ENCODE data around the gene CCDC106. TPM values are rescaled to one million over a fixed set of nuclear protein-coding genes. Genes with fewer than 3 reads are reported as not detected.

The CCDC106 gene
- total RNA-seq, 2 donors from 2014 or later: 17.4 to 19.4 TPM

DNA sequence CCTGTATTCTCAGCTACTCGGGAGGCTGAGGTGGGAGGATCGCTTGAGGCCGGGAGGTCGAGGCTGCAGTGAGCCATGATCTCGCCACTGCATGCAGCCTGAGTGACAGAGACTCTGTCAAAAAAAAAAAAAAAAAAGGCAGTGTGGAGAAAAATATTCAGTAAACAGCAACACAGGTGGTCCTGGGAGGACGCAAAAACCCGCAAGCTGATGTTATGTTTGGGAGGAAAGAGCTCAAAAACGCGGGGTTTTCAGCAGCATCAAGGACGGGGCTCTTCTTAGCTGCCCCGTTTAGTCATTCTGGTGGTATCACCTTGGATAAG, 23.0 kb upstream of the CCDC106 start:
- ATAC-seq (no peak), DNase-seq (no peak)
- intact Hi-C loops (cut with DNase I): no loop called here

- DNase-seq: no peak
- ATAC-seq: no peak
- intact Hi-C loops (cut with DNase I): no loop called here
These were observed 21.7 kb upstream of the CCDC106 start for GRCh38 chr19:55626350-55626749.

GRCh38 chr19:55632463-55632834, 15.6 kb upstream of the CCDC106 start:
- peak; percentile 83 for DNase-seq
- intact Hi-C loops (cut with DNase I): loop anchor here in 1 of 2 donors (10.0 kb wide), 1 partner anchor 118 kb away; no protein-coding TSS in a partner anchor
- ATAC-seq: peak; percentile 62 to 66

GRCh38 chr19:55633861-55634260, 14.2 kb upstream of the CCDC106 start:
- no peak for ATAC-seq
- DNase-seq: no peak
- intact Hi-C loops (cut with DNase I): loop anchor here in 1 of 2 donors (10.0 kb wide), 1 partner anchor 119 kb away; no protein-coding TSS in a partner anchor

DNA sequence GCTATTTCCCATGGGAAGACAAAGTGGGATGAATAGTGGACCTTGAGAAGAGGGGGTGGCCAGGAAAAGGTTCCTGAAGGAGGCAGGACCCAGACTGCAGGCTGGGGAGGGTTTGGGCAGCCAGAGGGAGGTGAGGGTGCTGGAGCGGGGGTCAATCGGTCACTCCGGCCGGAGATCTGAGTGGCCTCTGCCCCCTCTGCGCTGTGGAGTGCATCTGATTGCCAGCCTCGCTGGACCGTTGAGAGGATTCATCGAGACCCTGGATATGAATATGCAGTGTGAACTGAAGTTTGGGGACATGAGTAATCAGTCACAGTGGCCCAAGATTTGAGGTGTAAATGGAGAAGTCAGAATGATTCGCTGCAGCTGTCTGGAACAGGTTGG, 12.7 kb upstream of the CCDC106 start:
- DNase-seq (no peak), ATAC-seq (peak in 1 of 2 donors; percentile 3)
- intact Hi-C loops (cut with DNase I): loop anchor here in 1 of 2 donors (10.0 kb wide), 1 partner anchor 121 kb away; no protein-coding TSS in a partner anchor

- ATAC-seq (no peak), DNase-seq (no peak)
- intact Hi-C loops (cut with DNase I): loop anchor here in 1 of 2 donors (10.0 kb wide), 1 partner anchor 121 kb away; no protein-coding TSS in a partner anchor
These were observed 12.1 kb upstream of the CCDC106 start for GRCh38 chr19:55635856-55636440.

GRCh38 chr19:55636723-55637122, 11.3 kb upstream of the CCDC106 start:
- ATAC-seq (no peak), DNase-seq (no peak)
- intact Hi-C loops (cut with DNase I): loop anchor here in 1 of 2 donors (10.0 kb wide), 1 partner anchor 122 kb away; no protein-coding TSS in a partner anchor

GRCh38 chr19:55637534-55637933, 10.5 kb upstream of the CCDC106 start:
- ATAC-seq (no peak), DNase-seq (no peak)
- intact Hi-C loops (cut with DNase I): loop anchor here in 1 of 2 donors (10.0 kb wide), 1 partner anchor 123 kb away; no protein-coding TSS in a partner anchor

- DNase-seq (no peak), ATAC-seq (no peak)
- intact Hi-C loops (cut with DNase I): loop anchor here in 1 of 2 donors (10.0 kb wide), 1 partner anchor 124 kb away; no protein-coding TSS in a partner anchor
These were observed 9.1 kb upstream of the CCDC106 start for GRCh38 chr19:55638864-55639359.

DNA sequence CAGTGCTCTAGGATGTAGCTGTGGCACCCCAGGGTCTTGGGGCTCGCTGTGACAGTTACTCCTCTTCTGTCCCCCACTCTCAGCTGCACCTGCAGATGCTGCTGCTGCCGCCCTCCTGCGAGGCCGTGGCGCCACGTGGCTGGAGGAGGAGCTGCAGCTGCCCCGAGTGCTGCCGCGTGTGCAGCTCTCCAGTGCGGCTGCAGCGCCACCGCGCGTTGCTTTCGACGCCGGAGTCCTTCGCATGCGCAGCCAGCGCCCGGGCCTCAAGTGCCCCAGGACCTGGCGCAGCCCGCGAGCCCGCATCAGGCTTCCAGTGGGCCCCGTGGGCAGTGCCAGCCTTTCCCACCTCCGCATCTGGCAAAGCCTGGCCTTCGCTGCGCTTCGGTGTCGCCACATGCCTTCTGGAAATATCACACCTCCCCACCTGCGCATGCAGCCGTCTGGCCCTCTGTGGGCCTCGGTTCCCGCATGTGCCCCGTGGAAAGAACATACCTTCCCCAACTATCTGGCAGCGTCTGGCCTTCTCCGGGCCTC, 7.9 kb upstream of the CCDC106 start:
- DNase-seq (peak; percentile 78), ATAC-seq (peak; percentile 13 to 25)
- intact Hi-C loops (cut with DNase I): no loop called here

DNA sequence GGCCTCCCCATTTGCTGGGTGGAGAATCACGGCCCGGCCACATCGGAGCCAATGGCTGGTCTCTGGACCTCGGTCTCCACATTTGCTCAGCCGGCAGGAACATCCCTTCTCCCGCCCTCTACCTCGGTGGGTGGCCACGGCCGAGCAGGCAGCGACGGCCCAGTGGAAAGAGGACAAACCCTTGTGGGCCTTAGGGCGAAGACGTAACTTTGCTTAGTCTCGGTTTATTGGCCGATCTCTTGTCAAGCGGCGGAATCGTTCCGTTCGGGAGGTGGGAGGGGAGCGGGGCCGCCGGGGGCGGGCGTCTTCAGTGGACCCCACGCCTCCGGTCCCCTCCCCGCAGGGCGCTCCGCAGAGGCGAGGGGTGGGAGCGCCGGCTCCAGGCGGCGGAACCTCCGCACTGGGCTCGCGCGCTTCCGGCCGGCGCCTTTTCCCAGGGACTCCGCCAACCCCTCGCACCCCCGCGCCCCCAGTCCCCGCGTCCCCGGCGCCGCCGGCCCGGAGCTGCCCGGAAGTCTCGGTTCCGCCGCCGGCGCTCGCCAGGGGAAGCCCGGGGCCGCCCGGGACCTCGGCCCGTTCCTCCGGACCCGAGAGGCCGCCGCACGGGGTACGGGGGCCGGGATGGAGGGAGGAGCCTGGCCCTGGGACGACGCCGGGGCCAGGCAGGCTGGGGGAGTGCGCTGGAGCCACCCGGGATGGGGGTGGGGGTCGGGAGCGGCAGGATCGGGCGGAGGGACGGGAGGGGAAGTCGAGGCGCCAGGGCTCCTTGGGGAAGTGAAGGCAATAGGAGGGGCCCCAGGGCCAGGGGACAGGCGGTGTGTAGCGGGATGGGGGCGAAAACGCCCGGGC, 7.2 kb upstream of the CCDC106 start, which contains the start of gene ZNF580:
TSS of gene ZNF580 (plus strand) at position 426 of the 849 bp plus-strand sequence. CDS start 1,507 bp downstream, outside the sequence.
- DNase-seq: peak; percentile 80
- peak; percentile 71 to 74 for ATAC-seq
- intact Hi-C loops (cut with DNase I): no loop called here

DNA sequence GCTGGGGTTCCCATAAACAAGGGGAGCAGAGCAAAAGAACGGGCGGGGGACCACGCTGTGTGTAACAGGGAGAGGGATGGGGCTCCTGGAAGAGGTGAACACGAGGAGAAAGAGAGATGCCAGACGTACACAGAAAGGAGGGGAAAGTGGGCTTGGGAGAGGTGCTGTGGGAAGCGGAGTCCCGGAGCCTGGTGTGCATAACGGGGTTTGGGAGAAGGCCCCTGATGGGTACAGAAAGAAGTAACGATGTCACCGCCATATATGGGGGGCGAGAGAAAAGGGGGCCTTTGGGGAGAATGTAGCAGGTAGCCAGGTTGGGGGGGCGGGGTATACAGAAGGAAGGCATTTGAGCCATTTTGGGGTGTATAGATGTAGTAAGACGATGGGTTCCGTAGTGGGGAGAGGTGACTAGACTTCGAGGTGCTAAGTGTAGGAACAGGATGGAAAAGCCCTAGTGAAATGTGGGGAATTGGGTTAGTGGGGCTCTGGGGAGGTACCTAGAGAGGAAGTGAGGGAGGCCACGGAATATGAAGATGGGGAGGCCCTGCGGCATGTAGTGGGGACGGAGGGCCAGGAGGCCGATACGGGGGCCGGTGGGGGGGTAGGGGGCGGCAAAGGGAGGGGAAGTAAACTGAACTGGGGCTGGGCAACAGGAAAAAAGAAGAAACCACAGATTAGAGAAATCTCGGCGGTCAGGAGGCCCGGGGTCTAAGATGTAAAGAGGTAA, 6.4 kb upstream of the CCDC106 start:
- intact Hi-C loops (cut with DNase I): no loop called here
- DNase-seq (no peak), ATAC-seq (peak; percentile 0 to 1)

DNA sequence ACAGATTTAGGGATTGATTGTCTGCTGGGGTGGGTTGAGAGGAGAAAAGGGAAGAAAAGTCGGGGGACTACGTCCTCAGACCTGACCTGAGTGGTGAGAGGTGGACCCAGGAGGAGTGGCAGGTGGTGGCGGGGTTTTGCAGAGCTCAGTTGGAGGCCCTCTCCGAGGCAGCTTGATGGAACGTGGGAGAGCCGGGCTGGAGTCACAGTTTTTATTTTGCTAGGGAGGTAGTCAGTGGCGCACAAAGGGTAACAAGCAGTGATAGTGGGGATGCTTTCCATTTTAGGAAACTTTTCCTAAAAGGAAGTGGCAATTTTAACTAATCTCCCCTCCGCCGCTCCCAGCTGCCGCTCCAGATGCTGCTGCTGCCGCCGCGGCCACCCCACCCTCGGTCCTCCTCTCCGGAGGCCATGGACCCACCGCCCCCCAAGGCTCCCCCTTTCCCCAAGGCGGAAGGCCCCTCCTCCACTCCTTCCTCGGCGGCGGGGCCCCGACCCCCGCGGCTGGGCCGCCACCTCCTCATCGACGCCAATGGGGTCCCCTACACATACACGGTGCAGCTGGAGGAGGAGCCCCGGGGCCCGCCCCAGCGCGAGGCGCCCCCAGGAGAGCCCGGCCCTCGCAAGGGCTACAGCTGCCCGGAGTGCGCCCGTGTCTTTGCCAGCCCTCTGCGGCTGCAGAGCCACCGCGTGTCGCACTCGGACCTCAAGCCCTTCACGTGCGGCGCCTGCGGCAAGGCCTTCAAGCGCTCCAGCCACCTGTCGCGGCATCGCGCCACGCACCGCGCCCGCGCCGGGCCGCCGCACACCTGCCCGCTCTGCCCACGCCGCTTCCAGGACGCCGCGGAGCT, 5.6 kb upstream of the CCDC106 start:
- peak; percentile 8 to 13 for ATAC-seq
- peak; percentile 49 for DNase-seq
- intact Hi-C loops (cut with DNase I): no loop called here

GRCh38 chr19:55643003-55643886, 4.8 kb upstream of the CCDC106 start, which contains the start of gene ZNF581:
TSS of gene ZNF581 (plus strand) at chr19:55643649. CDS start at chr19:55644572, 923 bp downstream.
- DNase-seq: peak; percentile 81
- intact Hi-C loops (cut with DNase I): no loop called here
- peak; percentile 38 to 46 for ATAC-seq

DNA sequence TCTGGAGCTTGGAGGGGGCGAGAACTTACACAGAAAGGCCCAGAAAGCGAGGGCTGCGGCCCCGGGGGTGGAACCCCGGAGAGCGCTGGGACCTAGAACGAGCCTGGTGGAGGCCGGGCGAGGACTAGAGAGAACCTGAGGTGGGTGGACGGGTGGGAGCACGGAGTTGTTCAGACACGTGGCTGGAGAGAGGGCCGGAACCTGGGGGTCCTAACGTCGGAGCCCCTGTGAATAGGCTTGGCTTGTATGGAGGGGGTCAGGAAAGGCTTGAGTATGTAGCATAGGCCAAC, 4.2 kb upstream of the CCDC106 start:
- intact Hi-C loops (cut with DNase I): no loop called here
- no peak for ATAC-seq

DNA sequence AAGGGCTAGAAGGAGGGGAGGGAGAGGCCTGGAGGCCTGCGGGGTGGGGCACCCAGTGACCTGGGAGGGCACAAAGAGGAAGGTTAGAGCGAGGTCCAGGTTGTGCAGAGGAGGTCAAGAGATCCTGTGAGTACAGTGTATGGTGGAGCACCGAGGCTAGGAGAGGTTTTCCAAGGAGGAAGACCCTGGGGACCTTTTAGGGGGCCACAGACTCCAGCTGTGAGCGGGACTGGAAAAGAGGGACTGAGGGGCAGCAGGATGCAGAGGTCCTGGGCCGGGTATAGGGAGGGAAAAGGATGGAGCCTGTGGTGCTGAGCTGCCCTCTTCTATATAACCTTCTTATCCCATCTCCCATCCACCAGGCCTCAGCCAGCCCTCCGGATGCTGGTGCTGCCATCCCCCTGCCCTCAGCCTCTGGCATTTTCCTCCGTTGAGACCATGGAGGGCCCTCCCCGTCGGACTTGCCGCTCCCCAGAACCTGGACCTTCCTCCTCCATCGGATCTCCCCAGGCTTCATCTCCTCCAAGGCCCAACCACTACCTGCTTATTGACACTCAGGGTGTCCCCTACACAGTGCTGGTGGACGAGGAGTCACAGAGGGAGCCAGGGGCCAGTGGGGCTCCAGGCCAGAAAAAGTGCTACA, 3.7 kb upstream of the CCDC106 start:
- intact Hi-C loops (cut with DNase I): no loop called here
- DNase-seq: no peak
- no peak for ATAC-seq

More for the DNA sequence above, 4.2 kb upstream of the CCDC106 start:
- DNase-seq: no peak

All from left cardiac atrium (tissue), 4 donors.